GM19099 (cell line): ENCODE results near the gene ADCY1.

Experiments used
- POLR2A ChIP-seq: IDR thresholded peaks from 3 replicates; pipeline ENCODE4 v1.6.1; 2011; ENCODE audit warnings: low read depth; ENCODE audit not compliant: insufficient read length; ENCODE audit errors: extremely low read depth

ADCY1 gene

DNA sequence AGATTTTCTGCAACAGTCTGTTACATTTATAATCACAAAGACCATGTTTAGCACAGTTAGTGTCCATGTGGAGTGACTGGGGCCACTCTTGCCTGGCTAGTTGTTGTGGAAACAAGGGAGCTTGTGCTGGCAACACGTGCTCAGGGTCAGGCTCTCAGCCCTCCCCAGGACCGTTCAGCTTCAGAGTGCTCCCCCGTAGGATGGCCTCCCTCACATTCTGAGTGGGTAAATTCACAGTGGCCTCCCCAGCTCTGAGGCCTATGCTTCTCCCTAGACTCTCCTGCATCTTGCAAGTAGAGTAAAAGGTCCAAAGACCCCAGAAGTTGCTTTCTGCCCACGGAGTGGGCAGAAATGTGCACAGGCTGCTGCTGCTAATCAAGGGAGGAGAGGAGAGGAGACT, 122.3 kb downstream of the ADCY1 start:
- TF ChIP-seq POLR2A, result no peak

DNA sequence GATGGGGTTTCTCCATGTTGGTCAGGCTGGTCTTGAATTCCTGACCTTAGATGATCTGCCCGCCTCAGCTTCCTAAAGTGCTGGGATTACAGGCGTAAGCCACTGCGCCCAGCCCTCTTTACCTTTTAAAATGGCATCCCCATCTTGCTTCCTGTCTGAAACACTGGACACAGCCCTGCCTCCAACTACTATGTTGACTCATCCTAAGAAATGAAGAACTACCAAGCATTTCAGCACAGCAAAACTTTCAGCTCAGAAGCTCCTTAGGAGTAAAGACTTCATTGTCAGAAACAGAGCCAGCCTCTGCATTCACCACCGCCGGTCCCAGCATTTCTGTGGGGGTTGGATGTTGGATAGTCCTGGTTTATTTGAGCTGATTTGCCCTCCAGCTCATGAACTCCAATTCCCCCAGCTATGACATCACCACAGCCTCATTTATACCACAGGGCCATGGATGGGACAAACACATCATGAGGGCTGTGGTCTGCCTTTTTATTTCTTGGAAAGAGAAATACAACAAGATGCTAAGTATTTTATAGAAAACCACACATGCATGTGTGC, 123.5 kb downstream of the ADCY1 start:
- no peak for TF ChIP-seq POLR2A

DNA sequence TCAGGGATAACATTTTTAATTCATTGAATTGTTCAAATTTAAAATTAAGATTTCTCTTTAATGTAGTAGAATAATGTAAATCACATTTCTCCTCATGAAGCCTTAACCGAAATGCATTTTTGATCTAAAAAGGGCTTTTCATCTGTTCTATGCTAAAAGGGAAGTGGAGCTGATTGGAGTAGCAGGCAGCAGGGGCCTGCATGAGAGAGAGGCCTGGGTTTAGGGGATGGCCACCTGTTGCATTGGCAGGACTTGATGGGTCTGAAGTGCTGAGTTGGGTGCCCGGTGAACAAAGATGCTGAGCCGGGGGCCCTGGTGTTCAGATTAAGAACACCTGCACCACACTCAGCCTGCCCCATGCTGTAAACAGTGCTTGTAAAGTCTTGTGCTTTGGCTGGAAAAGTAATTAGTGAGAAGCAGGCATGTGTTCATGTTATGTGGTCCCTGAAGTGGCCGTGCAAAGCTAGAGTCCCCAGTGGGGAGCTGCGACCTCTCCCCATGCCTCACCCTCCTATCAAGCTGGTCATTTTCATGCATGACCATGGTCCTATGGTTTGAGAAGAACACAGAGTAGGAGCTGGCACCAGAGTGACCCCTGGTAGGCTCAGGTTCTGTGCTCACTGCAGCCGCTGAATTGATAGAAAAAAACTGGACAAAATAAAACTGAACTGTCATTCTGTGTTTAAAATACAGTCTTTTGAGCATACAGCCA, 124.3 kb downstream of the ADCY1 start:
- no peak for TF ChIP-seq POLR2A

DNA sequence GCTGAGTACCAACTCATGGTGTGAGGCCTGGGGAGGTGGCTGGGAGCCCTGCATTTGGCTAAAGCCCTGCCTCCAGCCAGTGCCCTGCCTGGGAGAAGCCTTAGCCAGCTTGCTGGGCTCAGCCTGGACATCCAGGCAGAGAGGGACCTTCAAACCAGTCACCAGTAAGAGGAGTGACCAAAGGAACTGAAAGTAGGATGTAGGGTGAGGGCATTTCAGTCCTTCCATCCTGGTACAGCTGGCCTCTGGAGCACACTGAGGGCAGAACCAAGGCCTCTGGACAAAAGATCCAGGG, 124.8 kb downstream of the ADCY1 start:
- TF ChIP-seq POLR2A, result no peak

DNA sequence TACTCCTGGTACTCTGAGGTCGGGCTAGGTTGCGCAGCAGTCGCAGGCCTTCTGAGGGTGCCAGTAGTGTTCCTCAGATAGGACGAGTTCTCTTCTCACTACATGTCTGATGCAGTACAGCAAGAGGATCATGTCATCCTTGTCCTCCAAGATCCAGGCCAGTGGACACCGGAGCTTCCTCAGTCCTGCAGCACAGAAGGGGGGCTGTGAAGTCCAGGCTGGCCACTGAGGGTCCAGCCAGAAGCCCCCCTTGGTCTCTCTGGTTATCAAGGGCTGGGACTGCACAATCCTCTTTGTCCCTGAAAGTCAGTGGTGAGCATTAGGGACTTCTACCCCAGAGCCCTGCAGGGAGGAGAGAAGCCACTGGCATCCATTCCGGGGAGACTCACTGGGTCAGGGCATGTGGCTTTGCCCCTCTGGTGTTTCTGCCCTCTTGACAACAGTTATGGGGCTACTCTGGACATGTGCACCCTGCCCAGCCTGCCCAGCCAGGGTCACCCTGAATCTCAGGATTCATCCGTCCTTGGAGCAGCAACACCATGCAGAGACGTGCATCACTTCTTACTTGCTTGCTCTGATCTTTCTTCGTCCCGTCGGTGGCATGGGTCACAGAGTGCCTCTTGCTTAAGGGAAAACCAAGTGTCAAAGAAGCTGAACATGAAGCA, 125.7 kb downstream of the ADCY1 start:
- no peak for TF ChIP-seq POLR2A

DNA sequence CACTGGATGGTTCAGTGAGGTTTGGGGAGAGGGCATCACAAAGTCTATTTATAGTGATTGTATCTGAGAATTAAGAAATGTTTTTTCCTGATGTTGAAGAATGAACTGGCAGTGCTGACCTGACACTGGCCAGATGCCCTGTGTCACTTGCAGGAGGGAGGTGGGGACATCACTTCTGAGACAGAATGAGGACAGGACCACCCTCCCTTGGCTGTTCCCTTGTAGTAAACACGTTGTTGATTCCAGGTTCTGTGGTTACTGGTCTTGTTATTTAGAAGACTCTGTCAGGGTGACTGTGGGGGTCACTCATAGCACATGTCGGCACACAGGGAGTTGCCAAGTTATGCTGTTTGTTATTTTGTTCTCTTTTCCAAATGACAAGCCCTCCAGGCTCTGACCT, 126.4 kb downstream of the ADCY1 start:
- TF ChIP-seq POLR2A, result no peak

DNA sequence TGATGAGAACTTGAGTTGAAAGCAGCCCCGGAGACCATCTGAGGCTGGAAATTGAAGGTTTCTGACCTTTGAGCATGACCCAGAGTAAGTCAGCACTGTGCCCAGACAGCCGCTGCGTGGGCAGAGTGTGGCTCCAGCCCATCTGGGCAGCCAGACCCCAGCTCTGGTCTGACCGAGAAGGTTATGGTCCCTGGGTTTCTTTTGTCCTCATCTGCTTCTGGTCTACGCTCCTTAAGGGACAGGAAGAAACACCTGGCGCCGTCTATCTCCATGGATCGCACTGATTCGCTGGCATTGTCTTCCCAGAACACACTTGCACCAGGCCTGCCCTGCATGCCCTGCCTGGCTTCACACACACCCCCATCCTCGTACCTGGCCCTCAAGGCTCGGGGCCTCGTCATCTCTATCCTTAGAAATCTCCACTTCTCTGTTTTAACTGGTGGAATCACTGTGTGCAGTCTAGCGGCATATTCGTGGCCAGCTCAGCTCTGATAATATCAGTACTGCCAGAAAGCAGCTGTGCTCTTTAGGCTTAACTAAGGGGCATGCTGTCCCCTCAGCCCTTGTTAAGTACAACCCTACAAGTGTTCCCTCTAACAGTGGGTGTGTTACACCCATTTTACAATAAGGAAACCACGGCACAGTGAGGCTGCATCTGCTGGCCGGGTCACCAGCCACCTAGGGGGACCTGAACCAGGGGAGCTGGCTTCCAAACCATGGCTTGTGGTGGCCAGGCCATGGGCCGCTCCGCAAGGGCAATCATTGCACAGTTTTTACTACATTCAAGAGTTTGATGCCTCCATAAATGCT, 127.7 kb downstream of the ADCY1 start:
- TF ChIP-seq POLR2A, result no peak

DNA sequence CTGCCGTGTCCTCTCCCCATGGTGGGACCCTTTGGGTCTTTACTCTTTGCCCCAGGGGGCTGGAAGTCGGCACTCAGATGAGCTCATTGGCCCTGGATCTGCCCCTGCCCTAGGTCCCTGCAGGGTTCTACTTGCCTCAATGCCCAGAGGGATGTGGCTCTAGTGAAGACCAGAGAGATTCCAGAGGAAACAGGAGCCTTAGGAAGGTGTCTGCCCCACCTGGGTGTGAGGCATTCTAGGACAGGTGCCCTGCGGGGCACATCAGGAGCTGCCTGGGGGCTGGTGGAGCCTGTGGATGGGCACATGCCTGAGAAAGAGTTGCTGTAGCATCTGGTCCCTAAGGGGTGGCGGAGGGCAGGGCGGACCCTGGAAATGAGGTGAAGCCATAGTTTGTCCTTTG, 128.6 kb downstream of the ADCY1 start:
- TF ChIP-seq POLR2A, result no peak

DNA sequence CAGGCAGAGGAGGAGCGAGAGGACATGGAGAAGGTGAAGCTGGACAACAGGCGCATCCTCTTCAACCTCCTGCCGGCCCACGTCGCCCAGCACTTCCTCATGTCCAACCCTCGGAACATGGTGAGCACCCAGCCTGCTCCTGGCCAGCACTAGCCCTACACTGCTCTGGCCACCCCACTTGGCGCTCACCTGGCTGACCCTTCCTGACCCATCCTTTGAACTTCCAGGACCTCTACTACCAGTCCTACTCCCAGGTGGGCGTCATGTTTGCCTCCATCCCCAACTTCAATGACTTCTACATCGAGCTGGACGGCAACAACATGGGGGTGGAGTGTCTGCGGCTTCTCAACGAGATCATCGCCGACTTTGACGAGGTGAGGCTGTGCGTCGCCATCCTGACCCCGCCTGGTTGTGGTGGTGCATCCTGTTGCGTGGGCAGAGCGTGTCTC, 129.2 kb downstream of the ADCY1 start:
- no peak for TF ChIP-seq POLR2A

DNA sequence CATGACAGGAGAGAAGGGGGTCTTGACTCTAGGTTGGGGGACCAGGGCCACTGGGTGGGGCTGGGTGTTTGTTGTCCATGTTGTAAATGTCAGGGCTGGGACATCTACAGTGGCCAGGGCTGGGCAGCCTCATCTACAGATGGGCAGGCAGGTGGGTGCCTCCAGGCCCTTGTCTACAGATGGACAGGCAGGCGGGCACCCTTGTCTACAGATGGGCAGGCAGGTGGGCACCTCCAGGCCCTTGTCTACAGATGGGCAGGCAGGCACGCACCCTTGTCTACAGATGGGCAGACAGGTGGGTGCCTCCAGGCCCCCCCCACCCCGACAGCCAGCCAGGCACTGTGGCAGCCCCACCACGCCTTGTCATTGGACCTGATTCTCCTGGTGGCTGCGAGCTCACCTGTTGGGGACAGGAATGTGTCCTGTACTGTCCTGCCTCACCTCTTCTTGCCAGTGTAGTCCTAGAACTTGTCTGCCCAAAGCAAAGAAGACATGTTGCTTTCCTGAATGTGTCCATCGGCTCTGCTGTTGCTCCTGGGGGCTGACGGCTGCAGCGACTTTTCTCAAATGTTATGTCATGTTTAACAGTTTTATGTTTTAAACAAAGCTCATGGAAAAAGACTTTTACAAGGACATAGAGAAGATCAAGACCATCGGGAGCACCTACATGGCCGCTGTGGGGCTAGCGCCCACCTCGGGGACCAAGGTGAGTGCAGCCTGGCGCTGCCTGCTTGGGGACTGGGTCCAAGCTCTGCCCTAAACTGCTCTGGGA, 129.9 kb downstream of the ADCY1 start:
- TF ChIP-seq POLR2A, result no peak

DNA sequence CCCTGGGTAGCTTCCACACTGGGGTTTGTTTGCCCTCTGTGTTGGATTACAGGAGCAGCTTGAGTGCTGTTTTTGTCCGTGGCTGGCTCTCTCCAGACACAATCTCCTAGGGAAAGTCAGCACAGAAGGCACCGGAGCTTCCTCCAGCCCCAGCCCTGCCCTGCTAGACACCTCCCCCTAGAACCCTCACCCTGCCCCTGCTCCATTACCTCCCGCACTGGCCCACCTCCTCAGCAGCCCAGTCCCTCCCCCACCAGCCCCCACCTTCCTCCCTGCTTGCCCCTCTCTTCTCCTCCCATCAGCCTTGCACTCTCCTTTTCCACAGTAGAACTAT, 130.5 kb downstream of the ADCY1 start:
- TF ChIP-seq POLR2A, result no peak

DNA sequence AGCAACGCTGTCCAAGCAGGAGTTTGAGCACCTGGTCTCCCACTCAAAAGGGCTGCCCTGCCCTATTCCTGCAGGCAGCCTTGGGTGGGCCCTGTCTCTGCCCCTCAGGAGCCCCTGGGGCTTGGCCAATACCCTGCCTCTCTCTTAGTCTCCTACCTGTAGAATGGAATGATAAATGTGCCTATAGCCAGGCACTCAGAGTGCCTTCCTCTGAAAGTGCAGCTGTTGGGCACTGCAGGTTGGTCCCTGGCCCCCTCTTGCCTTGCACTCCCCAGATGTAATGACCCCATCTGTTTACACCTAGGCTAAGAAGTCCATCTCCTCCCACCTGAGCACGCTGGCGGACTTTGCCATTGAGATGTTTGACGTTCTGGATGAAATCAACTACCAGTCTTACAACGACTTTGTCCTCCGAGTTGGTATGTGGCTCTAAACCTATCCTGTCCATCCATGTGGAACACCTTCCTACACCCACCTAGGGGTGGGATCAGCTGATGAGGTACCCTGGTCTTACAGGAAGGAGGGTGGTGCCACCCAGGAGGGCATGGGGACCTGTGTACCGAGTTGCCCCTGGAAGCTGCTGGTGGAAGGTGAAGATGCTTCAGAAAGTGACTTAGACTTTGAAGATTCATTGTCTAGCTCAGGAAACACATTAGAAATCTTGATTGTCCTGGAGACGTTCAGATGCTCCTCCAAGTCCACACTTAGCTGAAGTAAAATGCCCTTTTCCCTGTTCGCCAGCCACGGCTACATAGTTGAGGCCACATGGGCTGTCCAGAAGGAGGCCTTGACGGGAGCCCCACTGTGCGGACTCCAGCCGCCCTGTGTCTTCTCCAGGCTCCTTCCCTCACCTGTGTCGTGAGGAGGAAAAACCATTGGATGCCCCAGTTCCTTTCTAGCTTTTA, 134.1 kb downstream of the ADCY1 start:
- no peak for TF ChIP-seq POLR2A

DNA sequence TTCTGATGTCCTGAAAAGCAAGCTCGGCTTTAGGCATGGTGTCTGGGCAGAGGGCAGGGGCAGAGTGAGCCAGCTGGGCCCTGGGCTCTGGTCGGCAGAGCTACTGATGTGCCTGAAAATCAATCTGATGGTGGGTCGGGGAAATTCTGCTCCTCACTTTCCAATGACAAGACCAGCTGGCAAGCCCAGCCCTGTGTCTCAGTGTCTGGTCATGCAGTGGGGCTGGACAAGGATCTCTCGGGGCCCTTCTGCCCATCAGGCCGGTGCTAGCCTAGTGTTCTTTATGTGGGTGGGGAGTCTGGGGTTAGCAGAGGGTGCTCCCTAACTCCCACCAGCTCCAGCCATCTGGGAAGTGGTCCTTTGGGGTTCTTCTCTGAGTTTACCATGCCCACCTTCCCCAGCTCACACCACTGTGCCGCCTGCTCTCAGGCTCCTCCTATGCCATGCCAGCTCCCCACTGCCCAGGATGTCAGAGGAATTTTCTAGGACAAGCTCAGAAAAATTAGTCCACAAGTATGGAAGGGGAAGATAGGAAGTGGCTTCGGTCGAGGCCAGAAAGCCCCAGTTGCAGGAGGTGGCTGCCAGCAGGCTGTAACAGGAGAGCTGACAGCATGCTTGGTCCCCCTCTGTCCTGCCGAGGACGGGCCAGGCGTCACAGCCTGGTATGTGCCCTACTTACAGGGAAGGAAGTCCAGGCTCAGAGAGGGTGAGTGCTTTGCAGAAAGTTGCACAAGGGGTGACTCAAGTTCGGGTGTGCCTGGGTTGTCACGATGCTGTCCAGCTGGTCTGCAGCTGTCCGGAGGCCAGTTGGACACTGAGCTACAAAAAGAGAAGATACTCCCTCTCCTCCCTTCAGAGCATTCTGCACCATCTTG, 135.2 kb downstream of the ADCY1 start:
- TF ChIP-seq POLR2A, result no peak
